ENCODE results near the gene C12orf60. TPM values are rescaled to one million over a fixed set of nuclear protein-coding genes. Genes with fewer than 3 reads are reported as not detected.

C12orf60 gene
- total RNA-seq, 1 experiment from 2014 or later, result 3.5 TPM

DNA sequence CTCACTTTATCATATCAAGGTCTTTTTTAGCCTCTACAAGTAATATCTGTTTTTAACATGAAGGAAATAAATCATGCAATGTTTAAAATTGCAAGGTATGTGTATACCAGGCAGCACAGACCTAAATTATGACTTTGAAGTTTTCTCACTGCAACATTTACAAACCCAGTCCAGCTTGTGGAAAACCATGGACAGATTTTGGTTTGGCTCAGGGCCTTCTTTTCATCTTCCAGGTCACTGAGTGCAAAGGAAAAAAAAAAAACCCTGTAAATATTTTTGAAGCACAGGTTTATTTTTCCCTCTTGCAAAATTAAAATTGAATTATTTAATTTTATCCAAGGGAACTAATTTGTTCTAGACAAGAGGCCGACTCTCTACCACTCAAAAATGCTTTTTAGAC lies 68.4 kb downstream of the C12orf60 start:
- ChIA-PET RAD21 (ENCODE audit: low non-redundant PET in 1 of 2, low total read pairs in 2 of 2, uncharacterized antibody in 2 of 2, unreplicated experiment in 2 of 2) (no interaction called here), CTCF (no interaction called here), POLR2A (no interaction called here)
- H3K9me3 ChIP-seq (ENCODE audit: control insufficient read depth in 1 of 2, insufficient read depth in 1 of 2, low read depth in 1 of 2, low read length in 2 of 2), result no peaks in the 10 kb centered on the region
- H3K9me2 ChIP-seq (ENCODE audit: insufficient read depth), result no peaks in the 10 kb centered on the region
- BruUV-seq (replicated peaks), result no TSS peak
- intact Hi-C loops (cut with micrococcal nuclease), result no loop called here
- H3K27me3 ChIP-seq (ENCODE audit: insufficient read depth, low read length), result no peaks in the 10 kb centered on the region
- H3K27ac ChIP-seq (ENCODE audit: low read depth, low read length), result no peak overlapping the region
- H2AFZ ChIP-seq (ENCODE audit: low read depth, low read length, poor library complexity, severe bottlenecking), result no peak overlapping the region
- ATAC-seq (no peak), DNase-seq (ENCODE audit: low read depth, low spot score) (no peak)
- H3K4me1 ChIP-seq (ENCODE audit: control insufficient read depth in 1 of 2, insufficient read depth in 2 of 2, low read length in 2 of 2), result peaks cover 0 to 10% of the 10 kb centered on the region in 2 experiments; a peak in 2 of 4 replicates
- H3K36me3 ChIP-seq (ENCODE audit: control insufficient read depth in 1 of 2, insufficient read depth in 2 of 2, low read length in 2 of 2), result no peaks in the 10 kb centered on the region
- H3K9ac ChIP-seq (ENCODE audit: low read length), result no peak overlapping the region
- H4K20me1 ChIP-seq (ENCODE audit: insufficient read depth), result no peaks in the 10 kb centered on the region
- no peak overlapping the region for H3K4me2 ChIP-seq (ENCODE audit: low read length)
- no peak overlapping the region for H3K4me3 ChIP-seq (replicated peaks in 1 of 2; ENCODE audit: low read depth in 1 of 2, low read length in 2 of 2)
- H3K79me2 ChIP-seq (ENCODE audit: insufficient read depth, low read length), result no peaks in the 10 kb centered on the region
- TF ChIP-seq SIN3A (IDR thresholded peaks at IDR 0.05; ENCODE audit: low read depth) (no peak), ZNF274 (IDR thresholded peaks at IDR 0.05; ENCODE audit: low read depth, low read length) (no peak), EGR1 (IDR thresholded peaks at IDR 0.05; ENCODE audit: low read depth) (no peak), YY1 (IDR thresholded peaks at IDR 0.05; ENCODE audit: extremely low read depth, insufficient replicate concordance, low read depth, low read length) (no peak), EZH2 (IDR thresholded peaks at IDR 0.05) (no peak), FOSL1 (IDR thresholded peaks at IDR 0.05; ENCODE audit: low read depth) (no peak), ELF1 (IDR thresholded peaks at IDR 0.05; ENCODE audit: borderline replicate concordance, low read depth) (no peak), POLR2A (IDR thresholded peaks at IDR 0.05; ENCODE audit: borderline replicate concordance, extremely low read depth, insufficient read depth, insufficient read length) (no peak), POLR2AphosphoS5 (IDR thresholded peaks at IDR 0.05; ENCODE audit: low read depth, low read length) (no peak), SRF (IDR thresholded peaks at IDR 0.05; ENCODE audit: low read depth) (no peak), ZFX (IDR thresholded peaks at IDR 0.05) (no peak), JUND (IDR thresholded peaks at IDR 0.05) (no peak)
- TF ChIP-seq, protein P1, sequence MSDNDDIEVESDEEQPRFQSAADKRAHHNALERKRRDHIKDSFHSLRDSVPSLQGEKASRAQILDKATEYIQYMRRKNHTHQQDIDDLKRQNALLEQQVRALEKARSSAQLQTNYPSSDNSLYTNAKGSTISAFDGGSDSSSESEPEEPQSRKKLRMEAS (IDR thresholded peaks at IDR 0.05), result no peak
